HG03060 (cell line): ENCODE results near the gene KATNAL1.
"Not testable (repeated sequence)": the region's sequence is repeated elsewhere in the genome, so short reads cannot be mapped to it uniquely, and the experiment has no call there.

Source experiments
- ATAC-seq: cut with Tn5 transposase; IDR thresholded peaks from one replicate; pipeline ENCODE4 v1.9.1; 2021; ENCODE audit warnings: low read depth, moderate number of reproducible peaks; ENCODE audit not compliant: unreplicated experiment

Gene KATNAL1

DNA sequence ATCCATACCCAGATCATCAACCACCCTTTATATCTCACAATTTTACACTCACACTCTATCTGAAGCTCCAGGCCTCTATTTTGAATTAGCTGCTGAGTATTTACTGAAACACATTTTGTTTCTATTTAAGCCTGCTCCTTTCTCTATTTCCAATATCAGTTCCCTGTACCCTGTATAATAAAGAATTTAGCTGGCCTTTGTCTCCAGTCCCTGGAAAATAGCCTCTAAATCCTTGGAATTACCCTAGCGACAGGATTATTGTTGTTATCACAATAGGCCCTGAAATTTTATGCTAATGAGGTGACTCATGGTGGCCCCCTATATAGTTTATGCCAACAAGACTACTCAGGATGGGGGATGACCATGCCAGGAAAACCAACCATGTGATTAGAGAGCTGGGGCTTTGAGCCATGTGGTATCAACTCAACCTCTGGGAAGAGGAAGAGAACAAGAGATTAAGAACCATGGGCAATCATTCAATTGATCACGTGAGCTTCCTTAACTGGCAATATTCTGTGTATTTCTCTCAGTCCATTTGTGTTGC lies 72.7 kb downstream of the KATNAL1 start:
- no peak for ATAC-seq

DNA sequence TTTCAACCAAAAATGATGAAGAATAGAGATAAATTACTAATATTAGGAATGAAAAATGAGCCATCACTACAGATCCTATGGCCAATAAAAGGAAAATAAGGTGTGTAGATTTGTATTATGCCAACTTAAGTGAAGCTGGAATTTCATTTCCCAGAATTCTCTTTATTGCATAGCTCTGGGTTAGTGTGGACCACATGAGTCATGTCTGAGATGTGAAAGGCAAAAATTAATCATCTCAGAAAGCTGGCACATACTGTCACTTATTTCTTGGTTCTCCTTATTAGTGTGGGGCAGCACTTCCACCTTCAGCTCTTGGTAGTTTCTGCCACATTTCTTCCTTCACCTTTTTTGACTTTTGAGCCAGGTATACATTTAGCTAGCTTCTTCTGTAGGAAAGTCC lies 82.6 kb downstream of the KATNAL1 start:
- no peak for ATAC-seq

DNA sequence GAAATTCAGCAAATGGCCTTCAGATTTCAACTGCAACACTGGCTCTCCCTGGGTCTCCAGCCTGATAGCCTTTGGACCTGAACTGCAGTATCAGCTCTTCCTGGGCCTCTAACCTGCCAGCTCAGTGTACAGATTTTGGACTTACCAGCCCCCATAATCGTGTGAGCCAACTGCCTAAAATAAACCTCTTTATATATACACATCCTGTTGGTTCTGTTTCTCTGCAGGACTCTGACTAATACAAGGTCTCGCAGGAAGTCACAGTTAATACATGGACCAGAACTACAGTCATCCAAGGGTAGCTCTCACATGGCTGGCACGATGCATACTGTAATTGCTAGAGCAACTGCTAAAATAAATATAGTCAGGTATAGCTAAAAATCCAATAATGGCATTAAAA lies 85.1 kb downstream of the KATNAL1 start:
- no peak for ATAC-seq

DNA sequence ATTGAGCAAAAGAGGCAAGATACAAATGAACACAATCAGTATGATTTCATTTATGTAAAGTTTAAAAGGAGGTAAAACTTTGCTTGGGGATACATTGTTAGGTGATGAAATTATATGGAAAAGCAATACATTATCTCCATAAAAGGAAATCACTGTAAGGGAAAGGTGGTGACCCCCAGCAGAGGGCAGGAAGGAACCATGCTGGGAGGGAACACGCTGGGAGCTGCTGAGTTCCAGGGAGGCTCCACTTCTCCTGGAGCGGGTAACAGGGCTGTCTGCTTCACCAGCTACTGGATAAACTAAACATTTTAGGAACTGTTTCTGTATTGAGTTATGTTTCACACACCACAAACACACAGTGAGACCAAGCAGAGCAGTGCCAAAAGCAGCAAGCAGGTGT lies 91.2 kb downstream of the KATNAL1 start:
- no peak for ATAC-seq

DNA sequence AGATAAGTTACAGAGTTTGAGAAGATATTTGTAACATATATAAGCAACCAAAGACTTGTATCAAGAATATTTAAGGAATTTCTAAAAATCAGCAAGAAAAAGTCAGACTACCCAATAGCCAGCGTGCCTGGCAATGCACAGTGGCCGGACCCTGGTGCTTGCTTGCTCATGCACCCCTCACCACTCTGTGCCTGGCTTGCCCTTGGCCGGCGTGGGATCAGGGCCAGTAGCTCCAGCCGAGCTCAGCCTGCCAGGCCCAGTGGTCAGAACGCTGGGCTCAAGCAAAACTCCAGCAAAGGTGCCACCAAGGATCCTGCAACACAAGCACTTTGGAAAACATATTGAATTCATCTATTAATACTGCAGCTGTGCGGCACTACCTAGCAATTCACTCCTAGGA lies 95.1 kb downstream of the KATNAL1 start:
- ATAC-seq = no peak

DNA sequence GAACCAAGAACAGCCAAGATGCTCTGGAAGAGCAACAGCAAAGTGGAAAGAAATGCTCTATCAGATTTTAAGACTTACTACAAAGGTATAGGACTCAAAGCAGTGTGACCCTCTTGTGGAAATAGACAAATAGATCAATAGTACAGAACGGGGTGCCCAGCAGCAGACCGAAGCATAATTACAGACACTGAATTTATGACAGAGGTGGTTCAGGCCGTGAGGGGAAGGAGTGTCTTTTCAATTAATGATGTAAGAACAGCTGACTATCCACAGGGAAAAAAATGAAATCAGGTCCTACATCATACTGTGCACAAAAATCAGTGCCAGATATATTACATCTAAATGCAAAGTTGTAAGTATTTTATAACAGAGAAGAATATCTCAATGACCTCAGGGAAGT lies 95.6 kb downstream of the KATNAL1 start:
- no peak for ATAC-seq

DNA sequence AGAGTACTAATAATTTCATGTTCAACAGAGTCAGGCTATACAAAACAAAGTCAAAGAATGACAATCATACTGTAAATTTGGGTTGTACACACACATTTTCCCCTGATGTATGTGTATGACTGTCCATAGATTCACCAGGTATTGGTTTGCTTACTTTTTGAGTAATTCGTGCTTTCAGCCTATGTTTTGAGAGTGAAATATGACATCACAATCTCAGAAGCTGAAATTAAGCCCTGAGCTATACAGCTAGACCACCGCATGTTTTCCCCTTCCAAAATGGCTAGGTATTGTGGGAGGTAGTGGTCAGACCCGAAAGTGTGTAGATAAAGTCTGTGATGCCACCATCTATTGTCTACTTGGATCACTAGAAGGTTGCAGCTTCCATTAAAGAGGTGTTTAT lies 102.8 kb downstream of the KATNAL1 start:
- ATAC-seq = no peak

DNA sequence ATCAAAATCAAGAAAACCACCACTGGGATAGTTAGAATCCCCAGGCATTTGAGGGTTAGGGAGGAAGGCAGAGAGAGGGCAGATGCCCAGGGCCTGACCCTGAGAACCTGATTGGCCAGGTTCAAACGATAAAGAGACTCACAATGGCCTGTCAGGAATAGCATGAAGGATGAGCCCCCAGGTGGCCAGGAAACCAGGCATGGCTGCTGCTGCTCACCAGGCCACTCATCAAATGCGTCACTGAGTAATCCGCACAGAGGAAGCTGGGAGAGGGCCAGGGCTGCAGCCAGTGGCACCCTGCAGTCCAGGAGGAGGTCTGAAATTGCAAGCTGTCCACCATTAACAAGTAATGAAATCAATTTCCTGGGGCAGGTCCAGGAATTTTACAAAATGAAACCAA lies 111.3 kb downstream of the KATNAL1 start:
- ATAC-seq = no peak

DNA sequence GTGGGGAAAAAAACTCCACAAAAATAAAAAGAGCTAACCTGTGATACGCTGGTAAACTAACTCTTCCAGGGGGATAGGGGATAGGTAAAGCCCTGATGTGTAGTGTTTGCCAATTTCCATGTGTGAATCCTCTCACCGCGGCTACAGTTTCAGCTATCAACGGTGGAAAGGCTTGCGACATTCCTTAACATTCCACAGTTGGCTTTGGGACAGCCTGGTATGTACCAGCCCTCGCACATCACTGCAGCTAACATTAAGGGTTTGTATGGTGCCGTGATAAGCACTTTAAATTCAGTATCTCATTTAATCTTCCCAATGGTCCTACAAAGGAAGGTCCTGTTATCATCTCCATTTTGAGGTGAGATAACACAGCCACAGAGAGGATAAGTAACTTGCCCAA lies 112.4 kb downstream of the KATNAL1 start:
- no peak for ATAC-seq

DNA sequence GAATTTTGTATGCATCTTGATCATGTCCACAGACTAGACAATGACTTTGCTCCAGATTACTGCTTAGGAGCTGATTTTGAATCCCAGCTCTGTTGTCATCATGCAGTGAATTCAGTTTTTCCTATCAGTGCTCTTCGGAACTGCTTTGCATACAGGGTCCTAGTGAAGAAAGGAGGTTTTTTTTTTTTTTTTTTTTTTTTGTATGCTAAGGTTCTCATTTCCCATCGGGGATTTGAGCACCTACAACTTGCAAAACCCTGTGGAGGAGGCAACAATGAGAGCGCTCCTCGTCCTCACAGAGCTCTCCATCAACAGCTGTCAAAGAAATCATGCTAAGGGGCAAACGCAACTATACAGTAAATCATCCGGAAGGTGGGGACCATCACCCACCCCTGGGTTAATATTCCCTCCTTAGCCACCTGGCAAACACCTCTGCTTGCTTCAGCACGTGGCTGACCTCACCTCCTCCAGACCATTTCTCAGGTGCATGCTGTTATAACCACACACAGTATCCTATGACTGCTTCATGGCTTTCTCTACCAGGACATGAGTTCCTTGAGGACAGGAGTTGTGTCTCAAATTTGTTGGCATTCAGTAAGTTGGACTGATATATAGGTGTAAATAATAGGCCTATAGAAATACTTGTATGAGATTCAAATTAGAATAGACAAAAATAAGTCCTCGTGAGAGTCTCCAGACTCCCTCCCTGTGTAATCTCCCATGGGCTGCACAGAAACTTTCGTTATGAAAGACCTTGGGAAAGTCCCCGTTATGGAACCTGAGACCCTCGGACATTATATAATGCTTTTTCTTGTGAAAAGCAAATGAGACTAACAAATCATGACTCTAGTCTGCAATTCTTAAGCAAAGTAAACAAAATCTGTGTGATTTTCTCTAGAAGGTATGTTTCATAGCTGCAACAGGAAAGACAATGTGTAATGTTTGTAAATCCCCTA lies 113.8 kb downstream of the KATNAL1 start:
- ATAC-seq = no peak

DNA sequence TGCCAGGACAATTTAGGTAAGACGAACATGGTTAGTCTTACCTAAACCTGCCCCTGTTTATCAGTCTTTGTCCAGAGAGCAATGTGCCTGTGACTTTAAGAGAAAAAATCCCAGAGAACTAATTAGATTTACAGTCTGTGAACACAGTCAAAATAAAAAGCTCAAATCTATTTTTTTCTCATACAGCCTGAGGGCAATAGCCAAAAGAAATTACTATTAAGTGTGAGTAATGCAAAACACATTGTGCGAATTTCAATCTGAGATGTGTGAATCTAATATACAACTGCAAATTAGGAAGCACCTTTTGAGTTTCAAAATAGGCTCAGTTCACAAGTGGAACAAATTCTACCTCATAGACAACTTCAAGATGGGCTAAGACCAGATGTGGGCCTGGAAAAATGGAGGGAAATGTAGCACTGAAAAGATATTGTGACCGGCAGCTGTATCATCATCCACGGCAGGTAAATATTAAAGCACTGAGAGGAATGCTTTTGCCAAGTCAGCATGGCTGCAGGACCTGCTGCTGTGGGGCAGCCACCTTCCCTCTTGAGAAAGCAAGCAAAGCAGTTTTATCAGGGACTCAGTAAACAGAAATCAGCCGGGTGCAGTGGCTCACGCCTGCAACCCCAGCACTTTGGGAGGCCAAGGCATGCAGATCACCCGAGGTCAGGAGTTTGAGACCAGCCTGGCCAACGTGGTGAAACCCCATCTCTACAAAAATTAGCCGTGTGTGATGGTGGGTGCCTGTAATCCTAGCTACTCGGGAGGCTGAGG lies 114.8 kb downstream of the KATNAL1 start:
- no peak for ATAC-seq

DNA sequence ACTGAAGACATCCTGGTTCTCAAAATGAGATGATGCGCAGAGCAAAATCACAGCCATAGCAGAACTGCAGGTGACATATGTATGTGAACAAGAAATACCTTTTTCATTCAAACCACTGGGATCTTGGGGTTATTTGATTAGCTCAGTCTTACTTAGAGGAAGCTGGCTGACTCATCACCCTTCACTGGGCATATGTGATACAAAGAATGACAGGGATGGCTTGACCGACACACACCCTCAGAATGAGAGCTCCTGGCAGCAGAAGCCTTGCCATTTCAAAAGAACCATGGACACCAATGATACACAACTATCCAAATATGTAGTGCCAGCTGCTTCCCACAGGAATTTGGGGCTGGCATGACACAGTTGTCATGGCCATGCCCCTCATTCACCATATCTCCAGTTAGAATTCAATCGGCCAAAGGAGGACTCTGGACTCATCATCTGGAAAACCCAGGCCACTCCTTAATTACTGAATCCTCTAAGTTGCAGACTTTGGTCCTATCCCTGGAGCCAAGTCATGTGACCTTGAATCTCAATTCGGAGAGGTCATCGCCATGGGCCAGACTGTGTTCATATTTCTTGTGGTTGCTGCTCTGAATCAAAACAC lies 115.8 kb downstream of the KATNAL1 start:
- no peak for ATAC-seq

DNA sequence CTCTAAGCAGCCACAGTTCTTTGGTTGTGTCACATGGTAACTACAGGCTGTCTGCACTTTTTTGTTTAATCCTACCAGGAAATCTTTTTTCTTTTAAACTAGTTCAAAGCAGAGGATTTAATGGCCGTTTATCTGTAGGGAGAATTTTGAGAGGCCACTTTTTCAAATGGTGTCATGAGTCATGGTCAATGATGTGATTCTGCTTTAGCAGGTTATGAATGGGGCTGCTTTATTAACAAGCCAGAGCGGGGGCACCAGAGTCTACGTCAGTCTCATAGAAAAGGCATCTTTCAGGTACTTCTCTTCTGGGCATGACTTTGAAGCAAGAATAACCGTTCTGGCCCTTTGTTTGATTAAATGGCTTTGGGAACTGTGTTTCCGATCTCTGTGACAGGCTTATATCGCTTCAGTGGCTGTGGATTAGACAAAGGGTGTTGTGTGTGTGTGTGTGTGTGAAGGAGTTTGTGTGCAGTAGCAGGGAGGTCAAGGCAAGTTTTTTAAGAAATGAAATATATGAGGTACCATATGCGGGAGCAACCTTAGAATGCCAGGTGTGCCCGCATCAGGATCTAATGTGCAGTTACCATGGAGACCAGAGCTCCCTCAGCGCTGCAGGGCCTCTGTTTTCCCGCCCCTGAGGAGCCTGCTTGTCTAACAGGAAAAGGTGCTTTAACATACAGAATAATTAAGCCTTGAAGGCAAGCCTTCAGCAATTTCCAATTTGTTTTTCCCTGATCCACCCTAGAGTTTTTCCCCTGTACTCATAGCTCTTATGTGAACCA lies 120.5 kb downstream of the KATNAL1 start:
- ATAC-seq = no peak

DNA sequence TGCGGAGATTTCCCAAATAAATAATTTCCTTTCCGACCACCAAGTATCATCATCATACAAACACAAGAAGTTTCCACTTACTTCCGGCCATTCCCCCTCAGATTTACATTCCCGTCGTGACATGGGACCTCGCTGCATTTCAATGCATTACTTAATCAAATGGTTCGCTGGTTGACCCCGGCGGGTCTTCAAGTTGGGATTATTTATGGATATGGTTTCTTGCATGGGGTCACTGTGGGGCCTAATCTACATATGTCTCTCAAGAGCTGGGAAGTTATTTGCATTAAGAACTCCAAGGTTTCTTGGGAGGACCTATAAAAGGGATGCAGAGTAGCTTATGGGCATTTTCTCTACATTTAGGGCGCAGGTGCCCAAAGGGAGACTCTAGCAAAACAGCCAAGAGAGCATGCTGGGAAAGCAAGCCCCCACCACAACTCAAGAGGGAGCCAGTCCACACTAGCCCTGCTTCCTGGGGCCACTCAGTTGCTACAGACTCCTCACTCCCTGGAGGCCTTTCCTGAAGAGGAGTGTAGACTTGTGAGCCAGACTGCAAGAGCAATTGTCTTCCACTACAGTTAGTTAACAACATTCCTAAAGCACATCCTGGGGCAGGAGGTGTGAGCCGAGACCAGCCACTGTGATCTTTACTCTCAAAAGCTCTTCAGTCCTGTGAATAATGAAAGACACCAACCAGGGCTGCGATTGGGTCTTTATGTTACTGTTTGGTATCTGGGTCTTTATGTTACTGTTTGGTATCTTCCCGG lies 125.3 kb downstream of the KATNAL1 start:
- ATAC-seq = no peak

DNA sequence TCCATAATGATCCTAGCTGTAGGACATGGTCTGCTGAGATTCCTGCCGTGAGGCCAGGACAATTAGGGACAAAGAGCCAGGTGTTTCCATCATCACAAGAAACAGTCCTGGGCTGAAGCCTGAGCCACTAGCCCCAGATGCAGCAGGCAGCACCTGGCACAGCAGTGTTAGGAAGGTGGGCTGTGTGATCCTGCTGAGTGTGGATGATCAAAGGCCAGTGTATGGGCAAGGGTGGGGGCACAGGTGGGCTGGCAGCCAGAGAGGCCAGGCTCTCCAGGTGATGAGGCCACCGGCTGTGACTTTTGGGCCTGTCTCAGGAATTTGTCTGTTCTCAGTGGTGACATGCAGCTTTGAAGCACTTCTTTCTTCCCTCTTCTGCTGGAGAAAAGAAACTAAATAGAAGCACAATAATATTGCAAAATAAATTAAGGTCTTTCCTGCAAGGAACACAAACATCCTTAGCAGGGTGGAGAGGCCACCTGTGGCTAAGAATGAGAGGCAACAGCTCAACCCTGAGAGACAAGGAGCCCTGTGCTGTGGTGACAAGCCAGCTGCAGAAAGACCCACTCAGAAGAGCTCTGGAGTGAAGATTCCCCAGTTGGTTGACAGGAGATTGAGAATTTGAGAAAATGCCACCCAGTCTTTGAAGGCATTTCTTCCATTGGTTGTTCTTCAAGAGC lies 127.6 kb downstream of the KATNAL1 start:
- no peak for ATAC-seq

DNA sequence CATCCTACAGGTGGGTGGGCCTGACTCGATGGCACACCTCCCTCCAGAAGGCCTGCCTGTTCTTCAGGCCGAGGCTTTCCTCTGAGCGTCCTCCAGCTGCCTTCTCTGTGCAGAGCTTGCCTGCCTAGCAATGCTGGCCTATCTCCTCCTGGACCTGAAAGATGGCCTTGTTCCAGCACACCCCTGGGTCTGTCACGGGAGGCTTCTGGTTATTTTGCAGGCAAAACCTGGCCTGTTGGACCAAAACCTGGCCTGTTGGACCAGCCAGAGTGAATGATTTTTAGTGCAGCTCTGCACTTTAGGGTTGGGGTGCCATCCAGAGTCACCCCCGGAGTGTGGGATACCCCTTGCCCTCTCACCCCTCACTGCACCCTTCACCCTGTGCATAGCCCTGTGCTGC lies 128.4 kb downstream of the KATNAL1 start:
- no peak for ATAC-seq

DNA sequence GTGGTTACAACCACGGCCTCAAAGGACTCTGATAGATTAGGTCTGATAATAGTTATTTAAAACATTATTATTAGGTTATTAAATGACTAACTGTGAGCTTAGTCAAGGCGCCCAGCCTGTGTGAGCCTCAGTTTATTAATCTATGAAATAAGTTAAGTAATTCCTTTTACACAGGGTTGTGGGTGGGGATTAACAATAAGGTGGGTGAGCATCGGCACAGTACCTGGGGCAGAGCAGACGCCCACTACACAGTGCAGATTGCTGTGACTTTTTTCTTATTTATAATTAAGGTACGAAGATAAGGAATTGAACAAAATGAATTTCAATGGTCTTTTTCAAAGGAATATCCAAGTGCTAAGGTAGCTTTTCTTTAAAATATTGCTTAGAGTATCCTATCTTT lies 132.2 kb downstream of the KATNAL1 start:
- ATAC-seq = no peak

DNA sequence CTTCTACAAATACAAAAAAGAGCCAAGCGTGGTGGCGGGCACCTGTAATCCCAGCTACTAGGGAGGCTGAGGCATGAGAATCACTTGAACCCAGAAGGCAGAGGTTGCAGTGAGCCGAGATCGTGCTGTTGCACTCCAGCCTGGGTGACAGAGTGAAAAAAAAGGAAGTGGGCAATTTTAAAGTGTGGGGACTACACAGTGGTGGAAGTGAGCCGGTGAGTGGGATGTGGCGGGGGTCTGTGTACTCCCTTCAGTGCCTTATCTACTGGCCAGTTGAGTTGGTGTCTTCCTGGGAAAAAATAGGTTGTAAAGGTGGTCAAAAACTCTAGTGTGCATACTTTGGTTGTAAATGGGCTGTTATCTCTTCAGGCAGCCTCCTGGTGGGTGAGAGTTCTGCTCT lies 133.1 kb downstream of the KATNAL1 start:
- not testable (repeated sequence) for ATAC-seq

DNA sequence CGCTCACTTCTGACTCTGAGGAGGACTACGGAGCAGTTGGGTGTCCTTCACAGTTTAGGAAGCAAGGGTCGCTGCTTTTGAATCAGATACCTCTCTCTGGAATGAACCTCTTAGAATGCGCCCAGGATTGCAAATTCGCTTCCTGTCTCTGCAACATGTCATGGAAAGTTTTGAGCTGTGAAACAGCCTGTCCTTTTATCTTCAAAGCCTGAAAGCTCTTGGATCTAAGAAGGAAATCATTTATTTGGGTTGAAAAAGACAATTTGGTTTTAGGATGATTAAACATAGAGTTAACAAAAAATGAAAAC lies 134.1 kb downstream of the KATNAL1 start:
- no peak for ATAC-seq
